ENCODE data around the gene XXYLT1.
"Not testable (repeated sequence)": the region's sequence is repeated elsewhere in the genome, so short reads cannot be mapped to it uniquely, and the experiment has no call there.

Gene XXYLT1

DNA sequence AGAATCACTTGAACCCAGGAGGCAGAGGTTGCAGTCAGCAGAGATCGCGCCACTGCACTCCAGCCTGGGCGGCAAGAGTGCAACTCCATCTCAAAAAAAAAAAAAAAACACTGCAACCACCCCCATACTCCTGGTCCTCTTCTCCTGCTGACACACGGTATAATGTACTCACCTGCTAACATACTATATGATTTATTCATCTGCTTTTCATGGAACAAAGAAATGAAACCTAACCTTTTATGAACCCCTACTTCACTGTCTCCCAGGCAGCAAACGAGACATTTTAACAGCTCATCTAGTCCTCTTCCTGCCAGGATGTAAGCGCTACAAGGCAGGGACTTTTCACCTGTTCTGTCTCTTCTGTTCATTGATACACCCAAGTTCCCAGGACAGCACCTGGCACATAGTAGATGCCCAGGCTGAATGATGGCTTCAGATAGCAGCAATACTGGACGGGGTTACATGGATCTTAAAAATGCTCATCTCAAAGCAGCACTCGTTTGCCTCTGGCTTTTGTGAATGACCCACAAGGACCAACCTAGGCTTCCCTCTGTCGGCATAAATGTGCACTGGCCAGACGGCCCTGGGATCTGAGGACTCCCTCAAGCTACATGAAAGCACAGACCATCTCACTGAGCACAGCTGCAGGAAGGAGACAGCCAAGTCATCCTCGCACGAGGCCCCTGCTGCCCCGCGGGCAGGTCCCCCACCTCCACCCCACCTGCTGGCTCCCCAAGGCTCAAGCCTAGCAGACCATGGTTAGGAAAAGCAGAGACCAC is 20.3 kb downstream of the XXYLT1 start:
- no peak for DNase-seq (ENCODE audit: low read depth in 3 of 3)

DNA sequence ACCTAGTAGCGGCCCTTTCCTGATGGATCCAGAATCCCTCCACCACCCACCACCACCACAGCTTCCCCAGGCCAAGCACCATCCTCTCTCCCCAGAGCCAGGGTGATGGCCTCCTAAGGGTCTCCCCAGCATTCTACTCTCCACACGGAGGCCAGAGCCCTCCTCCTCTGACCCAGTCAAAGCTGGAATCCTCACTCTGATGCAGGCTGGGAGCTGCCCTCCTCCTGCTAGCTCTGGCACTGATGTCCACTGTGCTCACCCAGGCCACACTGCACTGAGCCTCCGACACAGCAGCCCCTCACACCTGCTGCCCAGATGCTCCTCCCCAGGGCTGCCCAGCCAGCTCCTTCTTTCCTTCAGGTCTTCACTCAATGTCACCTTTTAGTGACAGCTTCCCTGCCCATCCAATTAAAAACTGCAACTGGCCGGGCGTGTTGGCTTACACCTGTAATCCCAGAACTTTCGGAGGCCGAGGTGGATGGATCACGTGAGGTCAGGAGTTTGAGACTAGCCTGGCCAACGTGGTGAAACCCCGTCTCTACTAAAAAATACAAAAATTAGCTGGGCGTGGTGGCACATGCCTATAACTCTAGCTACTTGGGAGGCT is 21.0 kb downstream of the XXYLT1 start:
- no peak for DNase-seq (ENCODE audit: low read depth in 3 of 3)

- no peak for DNase-seq (ENCODE audit: low read depth in 3 of 3)
Measured at GRCh38 chr3:195249057-195249770, 21.7 kb downstream of the XXYLT1 start.

GRCh38 chr3:195248281-195248680 is 22.7 kb downstream of the XXYLT1 start:
- DNase-seq (ENCODE audit: low read depth in 3 of 3): no peak

DNA sequence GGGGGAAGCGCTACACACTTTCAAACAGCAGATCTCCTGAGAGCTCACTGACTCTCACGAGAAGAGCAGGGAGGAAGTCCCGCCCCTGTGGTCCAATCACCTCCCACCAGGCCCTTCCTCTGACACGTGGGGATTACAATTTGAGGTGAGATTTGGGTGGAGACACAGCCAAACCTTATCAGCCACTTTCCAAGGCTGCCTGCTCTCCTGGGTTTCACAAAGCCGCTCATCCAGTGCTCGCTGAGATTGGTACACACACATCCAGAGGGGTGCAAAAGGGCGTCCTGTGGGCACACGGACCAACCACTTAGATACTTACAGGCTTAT is 23.1 kb downstream of the XXYLT1 start:
- no peak for DNase-seq (ENCODE audit: low read depth in 3 of 3)

DNA sequence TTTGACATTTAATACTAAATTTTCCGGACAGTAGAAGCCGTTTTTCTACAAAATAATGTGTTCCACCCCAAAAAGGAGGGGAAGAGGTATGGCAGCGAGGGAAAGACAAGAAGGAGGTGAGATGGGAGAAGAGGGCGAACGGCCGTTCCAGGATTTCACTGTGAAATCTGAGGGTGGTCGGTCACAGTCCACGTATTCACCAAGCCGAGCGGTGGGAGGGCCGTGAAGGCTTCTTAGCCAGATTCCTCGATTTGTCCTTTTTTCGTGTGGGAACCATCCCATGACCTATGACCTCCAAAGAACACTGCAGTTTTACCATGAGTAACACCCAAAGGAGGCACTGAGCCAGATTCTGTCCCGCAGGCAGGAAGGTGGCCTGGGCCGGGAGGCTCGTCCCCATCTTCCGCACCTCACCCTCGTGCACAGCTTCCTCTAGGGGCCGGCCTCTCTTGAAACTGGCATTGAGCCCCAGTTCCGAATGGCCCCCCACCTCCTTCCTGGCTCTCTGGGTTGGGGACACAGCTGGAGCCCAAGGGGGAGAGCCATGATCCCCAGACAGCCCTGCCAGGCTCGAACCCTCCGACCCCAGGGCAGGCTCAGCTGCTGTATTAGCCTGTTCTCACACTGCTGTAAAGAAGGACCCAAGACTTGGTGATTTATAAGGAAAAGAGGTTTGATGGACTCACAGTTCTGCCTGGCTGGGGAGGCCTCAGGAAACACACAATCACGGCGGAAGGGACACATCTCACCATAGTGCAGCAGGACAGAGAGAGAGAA is 23.7 kb downstream of the XXYLT1 start:
- DNase-seq (ENCODE audit: low read depth in 3 of 3): no peak

DNA sequence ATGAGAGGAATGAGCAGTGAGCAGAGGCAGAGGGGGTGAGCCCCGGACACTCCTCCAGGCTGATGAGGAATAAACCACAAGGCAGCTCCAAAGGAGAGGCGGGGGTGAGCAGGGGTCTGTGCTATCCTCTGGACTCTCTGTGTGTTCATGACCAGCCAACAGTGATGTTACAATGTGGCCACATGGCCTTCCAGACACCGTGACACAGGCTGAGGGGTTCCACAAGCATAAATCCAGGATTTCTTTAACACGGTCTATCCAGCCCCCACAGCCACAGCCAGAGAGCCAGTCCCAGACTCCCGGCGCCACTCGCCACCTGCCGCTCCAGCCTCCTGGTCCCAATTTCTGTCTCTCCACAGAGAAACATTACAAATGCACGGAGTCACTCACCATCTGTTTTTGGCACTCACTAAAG is 24.4 kb downstream of the XXYLT1 start:
- no peak for DNase-seq (ENCODE audit: low read depth in 3 of 3)

DNA sequence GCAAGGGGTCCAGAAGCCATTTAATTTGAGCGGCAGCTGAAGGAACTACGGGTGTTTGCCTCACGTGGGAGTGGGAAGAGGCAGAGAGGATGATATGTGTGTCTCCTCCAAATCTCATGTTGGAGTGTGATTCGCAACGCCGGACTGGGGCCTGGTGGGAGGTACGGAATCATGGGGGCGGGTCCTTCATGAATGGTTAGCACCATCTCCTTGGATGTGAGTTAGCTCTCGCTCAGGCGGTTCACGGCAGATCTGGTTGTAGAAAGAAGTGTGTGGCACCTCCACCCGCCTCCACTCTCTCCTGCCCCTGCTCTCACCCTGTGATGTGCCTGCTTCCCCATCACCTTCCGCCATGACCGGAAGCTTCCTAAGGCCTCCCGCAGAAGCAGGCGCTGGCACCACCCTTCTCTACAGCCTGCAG is 25.4 kb downstream of the XXYLT1 start:
- no peak for DNase-seq (ENCODE audit: low read depth in 3 of 3)

- no peak for DNase-seq (ENCODE audit: low read depth in 3 of 3)
Measured at GRCh38 chr3:195241592-195242355, 29.2 kb downstream of the XXYLT1 start.

- DNase-seq (ENCODE audit: low read depth in 3 of 3): no peak
Measured at GRCh38 chr3:195240939-195241338, 30.0 kb downstream of the XXYLT1 start.

DNA sequence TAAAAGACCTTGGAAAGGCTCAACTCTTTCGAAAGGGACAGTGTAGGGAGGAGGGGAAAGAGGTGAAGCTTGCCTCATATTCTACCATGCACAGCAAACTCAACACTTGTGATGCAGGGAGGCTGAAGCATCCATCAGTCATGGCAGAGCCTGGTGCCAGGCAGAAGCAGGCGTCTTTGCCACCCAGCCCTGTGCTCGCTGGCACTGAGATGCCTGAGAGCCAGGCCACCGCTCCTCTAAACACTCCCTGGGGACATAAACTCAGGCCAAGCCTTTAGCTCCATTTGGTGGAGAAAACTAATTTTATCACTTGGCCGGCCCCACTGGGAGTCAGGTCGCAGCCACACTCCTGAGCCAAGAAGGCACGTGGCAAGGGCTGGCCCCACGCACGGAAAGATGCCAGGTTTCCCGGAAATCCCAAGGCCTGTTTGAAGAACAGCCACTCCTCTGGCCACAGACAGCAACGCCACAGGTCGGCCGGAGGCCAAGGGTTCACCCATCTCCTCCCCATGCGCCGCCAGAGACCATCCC is 30.7 kb downstream of the XXYLT1 start:
- no peak for DNase-seq (ENCODE audit: low read depth in 3 of 3)

DNA sequence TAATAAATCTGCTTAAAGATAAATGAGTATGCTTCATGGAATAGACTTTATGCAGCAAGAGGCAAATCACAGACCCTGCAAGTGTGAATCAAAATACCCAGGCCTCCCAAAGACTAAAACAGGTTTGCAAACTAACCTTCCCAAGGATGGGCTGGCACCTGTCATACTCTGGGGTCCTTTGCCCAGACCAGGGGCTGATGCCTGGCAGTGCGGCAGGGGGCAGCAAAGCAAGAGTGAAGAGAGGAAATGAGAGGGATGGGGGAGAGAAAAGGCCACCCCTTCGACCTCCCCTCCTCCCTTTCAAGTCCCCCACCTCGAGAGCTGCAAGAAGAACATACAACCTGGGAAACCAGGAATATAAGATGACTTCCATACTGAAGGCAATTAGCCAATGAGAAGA is 31.8 kb downstream of the XXYLT1 start:
- no peak for DNase-seq (ENCODE audit: low read depth in 3 of 3)

DNA sequence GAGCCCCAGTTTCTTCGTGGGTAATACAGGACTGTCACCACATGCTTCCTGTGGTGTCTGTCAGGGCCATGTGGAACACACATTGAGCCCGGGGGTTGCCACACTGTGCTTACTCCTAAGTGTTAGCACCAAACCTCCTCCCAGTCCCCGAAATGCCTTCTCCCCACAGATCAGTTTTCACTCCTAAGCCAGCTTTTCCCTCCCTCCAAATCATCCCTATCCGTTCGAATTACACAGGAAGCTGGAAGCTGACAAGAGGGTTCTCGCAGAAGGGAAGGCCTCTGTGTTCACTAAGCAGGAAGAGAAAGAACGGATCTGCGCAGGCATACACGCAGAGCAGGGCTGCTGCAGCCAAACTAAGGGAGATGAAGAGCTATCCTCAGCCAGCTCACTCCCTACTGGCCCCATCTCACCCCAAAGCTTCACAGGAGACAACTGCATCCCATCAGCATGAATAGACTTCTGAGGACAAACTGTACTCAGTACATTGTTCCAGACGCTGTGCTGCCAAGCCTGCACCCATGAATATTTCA is 32.3 kb downstream of the XXYLT1 start:
- DNase-seq (ENCODE audit: low read depth in 3 of 3): no peak

DNA sequence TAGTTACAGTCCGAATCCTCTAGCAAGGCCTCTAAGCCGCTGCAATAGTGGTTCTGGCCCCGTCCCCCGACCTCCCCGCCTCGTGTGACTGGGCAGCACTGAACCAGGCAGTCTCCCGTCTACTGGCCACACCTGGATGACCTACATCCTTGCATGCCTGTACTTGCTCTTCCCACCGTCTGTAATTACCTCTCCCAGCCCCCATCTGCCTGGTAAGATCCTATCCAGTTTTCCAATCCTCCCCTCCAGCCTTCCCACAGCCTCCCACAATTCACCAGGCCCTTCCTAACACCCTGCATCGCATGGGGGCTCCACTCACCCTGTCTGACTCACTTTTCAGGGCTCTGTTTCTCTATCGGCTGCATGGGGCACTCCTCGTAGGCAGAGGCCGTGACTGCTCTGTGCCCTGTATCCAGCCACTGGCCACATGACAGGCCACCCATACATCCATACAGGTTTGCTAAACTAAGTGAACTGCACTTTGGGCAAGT is 32.8 kb downstream of the XXYLT1 start:
- no peak for DNase-seq (ENCODE audit: low read depth in 3 of 3)

DNA sequence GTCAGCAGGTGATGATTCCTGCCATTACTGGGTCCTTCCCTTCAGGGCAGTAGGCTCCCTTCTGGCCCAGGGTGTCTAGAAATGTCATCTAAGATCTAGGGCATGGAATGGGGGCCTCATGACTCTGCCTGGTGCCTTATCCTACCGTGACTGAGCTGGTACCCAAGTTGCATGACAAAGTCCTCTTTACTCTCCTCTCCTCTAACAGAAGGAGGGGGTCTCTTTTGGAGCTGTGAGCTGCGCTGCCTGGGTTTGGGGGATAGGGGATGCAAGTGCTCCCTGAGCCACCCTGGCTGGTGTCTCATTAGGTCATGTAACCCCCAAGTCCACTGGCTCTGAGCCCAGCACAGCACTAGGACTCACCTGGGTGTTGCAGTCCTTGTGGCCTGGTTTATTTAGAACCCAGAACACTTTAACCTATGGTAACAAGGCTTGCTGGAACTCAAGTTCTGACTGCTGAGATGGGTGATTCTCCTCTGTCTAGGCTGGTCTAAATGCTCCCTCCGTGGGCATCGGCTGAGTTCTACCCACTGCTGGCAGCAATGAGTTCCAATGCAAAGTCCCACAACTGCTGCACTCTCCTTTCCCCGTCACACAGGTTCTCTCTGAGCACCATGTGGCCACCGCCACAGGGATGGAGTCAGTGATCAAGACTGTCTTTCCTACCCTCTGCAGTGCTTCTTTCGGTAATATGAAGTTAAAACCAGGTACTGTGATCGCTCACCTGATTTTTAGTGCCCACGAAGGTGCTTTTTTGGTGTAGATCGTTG is 34.0 kb downstream of the XXYLT1 start:
- DNase-seq (ENCODE audit: low read depth in 3 of 3): no peak

DNA sequence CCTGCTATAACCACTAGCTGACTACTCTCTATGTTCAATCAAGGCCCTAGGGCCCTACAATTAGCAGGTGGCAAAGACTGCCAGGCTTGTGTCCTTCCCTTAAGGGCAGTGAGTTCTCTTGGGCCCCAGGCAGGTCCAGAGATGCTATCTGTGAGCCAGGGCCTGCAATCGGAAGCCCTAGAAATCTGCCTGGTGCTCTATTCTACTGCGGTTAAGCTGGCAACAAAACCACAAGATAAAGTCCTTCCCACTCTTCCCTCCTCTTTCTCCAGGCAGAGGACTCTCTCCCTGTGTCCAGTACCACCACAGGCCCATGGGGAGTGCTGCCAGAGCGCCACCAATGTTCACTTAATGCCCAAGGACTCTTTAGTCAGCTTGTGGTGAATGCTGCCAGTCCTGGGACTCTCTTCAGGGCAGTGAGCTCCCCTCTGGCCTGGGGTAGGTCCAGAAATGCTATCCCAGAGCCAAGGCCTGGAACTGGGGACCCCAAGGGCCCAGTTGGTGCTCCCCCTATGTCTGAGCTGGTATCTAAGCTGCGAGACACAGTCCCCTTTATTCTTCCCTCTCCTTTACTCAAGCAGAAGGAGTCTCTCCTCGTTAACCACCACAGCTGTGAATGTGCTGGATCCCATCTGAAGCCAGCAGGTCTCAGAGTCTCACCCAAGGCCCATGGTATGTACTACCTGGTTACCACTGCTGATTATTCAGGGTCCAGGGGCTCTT is 34.7 kb downstream of the XXYLT1 start:
- no peak for DNase-seq (ENCODE audit: low read depth in 3 of 3)

- no peak for DNase-seq (ENCODE audit: low read depth in 3 of 3)
Measured at GRCh38 chr3:195230244-195230643, 40.7 kb downstream of the XXYLT1 start.

- not testable (repeated sequence) for DNase-seq (ENCODE audit: low read depth in 3 of 3)
Measured at GRCh38 chr3:195228886-195229285, 42.1 kb downstream of the XXYLT1 start.

DNA sequence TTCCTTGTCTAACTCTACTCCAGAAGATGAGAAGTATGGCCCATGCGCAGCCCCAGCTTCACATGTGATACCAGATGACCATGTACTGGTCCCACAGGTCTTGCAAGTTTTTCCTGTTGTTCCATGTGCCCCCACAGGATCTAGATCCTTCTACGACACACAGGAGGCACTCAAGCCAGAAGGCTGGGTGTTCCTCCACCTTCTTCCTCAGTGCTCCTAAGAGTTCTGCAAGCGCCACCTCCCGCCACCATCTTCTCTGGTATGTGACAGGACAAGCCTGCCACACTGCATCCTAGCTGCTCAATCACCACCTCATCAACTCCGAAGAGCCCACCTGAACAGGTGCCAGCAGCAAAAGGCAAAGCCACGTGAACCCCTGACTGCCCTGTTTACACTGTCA is 43.1 kb downstream of the XXYLT1 start:
- DNase-seq (ENCODE audit: low read depth in 3 of 3): no peak
